Brain microvascular endothelial cell (primary cell): Measurements from ENCODE around the gene HYCC2.

Experiments used
- DNase-seq: peaks from one replicate; pipeline ENCODE4 v3.0.0-alpha.2; 2020
- H3K27ac ChIP-seq: fragments of 250-450 bp; sonication (Bioruptor Pico); 2 replicates; pipeline ENCODE4 v1.5.1; 2020; ENCODE audit warnings: mild to moderate bottlenecking, moderate library complexity
- H3K27me3 ChIP-seq: fragments of 250-450 bp; sonication (Bioruptor Pico); replicated peaks from 2 replicates; pipeline ENCODE4 v1.5.1; 2020; ENCODE audit warnings: mild to moderate bottlenecking
- H3K36me3 ChIP-seq: fragments of 250-450 bp; sonication (Bioruptor Pico); replicated peaks from 2 replicates; pipeline ENCODE4 v1.5.1; 2020; ENCODE audit warnings: mild to moderate bottlenecking
- H3K4me3 ChIP-seq: 2 replicates; pipeline ENCODE4 v1.5.1; 2011; ENCODE audit warnings: low read depth, mild to moderate bottlenecking, control low read depth, low read length, moderate library complexity
- in situ Hi-C: cut with HindIII; loops from 2 replicates; pipeline ENCODE4 v1.10.0; 2017; ENCODE audit warnings: low sequenced_read_pairs, low pct_ligation_motif_present
- TF ChIP-seq, protein P1 (sequence below): IDR thresholded peaks from 2 replicates; pipeline ENCODE4 v1.5.1; 2011; ENCODE audit warnings: low read depth, mild to moderate bottlenecking, moderate library complexity, low read length, control low read depth, inconsistent platforms; ENCODE audit errors: missing control alignments

HYCC2 gene

DNA sequence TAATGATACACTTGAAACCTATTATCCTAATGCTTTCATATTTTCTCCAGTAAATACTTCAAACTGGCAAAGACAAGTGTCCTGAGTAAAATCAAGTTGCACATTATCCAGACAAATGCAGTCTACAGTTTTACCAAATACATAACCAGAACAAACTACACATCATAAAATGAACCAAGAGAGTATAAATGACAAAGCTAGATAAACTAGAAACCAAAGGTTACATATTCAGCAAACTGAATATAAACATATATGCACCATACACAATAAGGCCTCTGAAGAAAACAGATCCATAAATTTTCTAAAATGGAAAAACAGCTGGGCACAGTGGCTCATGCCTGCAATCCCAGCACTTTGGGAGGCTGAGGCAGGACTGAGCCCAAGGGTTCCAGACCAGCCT is 47.0 kb downstream of the HYCC2 start:
- Histone ChIP-seq H3K27ac (no peak overlapping the region), H3K36me3 (no peaks in the 10 kb centered on the region), H3K27me3 (no peaks in the 10 kb centered on the region), H3K4me3 (no peak overlapping the region)
- in situ Hi-C loops, result no loop called here
- TF ChIP-seq, protein P1, sequence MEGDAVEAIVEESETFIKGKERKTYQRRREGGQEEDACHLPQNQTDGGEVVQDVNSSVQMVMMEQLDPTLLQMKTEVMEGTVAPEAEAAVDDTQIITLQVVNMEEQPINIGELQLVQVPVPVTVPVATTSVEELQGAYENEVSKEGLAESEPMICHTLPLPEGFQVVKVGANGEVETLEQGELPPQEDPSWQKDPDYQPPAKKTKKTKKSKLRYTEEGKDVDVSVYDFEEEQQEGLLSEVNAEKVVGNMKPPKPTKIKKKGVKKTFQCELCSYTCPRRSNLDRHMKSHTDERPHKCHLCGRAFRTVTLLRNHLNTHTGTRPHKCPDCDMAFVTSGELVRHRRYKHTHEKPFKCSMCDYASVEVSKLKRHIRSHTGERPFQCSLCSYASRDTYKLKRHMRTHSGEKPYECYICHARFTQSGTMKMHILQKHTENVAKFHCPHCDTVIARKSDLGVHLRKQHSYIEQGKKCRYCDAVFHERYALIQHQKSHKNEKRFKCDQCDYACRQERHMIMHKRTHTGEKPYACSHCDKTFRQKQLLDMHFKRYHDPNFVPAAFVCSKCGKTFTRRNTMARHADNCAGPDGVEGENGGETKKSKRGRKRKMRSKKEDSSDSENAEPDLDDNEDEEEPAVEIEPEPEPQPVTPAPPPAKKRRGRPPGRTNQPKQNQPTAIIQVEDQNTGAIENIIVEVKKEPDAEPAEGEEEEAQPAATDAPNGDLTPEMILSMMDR, result no peak
- no peak for DNase-seq

DNA sequence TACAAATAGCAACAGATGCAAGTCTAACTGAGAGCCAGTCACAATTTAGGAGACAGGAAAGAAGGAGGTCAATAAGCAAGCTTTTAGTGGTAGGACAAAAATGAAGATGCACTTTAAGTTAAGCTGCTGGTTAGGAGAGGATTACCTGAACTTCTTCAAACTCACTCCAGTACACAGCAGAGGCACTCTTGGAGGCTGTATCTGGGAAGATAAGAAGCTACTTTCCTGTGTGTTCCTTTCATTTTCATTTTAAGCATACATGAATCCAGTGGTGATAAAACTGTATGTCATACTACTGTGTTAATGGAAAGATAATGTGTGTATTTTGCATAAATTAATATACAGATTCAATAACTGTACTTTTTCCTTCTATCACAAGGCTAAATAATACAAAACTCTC is 49.6 kb downstream of the HYCC2 start:
- TF ChIP-seq, protein P1, result no peak
- H3K36me3 ChIP-seq, result no peaks in the 10 kb centered on the region
- DNase-seq, result no peak
- H3K27ac ChIP-seq, result no peak overlapping the region
- in situ Hi-C loops, result no loop called here
- no peaks in the 10 kb centered on the region for H3K27me3 ChIP-seq
- no peak overlapping the region for H3K4me3 ChIP-seq
